DND-41 (cell line): ENCODE results near the gene NCLN.

Experiments used
- EZH2 ChIP-seq: IDR thresholded peaks from 3 replicates; pipeline ENCODE4 v1.6.1; 2012; ENCODE audit warnings: borderline replicate concordance, low read depth, mild to moderate bottlenecking, moderate library complexity, low read length, inconsistent platforms; ENCODE audit not compliant: severe bottlenecking
- TF ChIP-seq, protein P1 (sequence below): IDR thresholded peaks from 2 replicates; pipeline ENCODE4 v1.5.1; 2012; ENCODE audit warnings: borderline replicate concordance, low read length, moderate library complexity, mild to moderate bottlenecking; ENCODE audit not compliant: poor library complexity, severe bottlenecking; ENCODE audit errors: extremely low read depth

DNA sequence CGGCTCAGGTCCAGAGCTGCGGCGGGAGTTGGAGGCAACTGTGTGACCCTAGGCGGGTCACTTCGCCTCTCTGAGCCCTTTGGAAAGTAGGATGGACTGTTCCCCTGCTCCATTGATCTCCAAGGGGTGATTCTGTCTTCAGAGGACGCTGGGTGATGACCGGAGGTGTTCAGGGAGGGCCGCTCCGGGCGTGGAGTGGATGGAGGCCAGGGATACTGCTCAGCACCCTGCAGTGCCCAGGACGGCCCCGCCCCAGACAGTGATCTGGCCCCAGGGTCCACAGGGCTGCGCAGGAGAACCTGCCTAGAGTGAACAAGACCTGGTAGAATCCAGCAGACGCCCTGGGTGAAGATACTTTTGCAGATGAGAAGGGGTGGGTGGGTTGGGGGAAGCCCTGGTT lies 7.0 kb downstream of the NCLN start:
- TF ChIP-seq, protein P1, sequence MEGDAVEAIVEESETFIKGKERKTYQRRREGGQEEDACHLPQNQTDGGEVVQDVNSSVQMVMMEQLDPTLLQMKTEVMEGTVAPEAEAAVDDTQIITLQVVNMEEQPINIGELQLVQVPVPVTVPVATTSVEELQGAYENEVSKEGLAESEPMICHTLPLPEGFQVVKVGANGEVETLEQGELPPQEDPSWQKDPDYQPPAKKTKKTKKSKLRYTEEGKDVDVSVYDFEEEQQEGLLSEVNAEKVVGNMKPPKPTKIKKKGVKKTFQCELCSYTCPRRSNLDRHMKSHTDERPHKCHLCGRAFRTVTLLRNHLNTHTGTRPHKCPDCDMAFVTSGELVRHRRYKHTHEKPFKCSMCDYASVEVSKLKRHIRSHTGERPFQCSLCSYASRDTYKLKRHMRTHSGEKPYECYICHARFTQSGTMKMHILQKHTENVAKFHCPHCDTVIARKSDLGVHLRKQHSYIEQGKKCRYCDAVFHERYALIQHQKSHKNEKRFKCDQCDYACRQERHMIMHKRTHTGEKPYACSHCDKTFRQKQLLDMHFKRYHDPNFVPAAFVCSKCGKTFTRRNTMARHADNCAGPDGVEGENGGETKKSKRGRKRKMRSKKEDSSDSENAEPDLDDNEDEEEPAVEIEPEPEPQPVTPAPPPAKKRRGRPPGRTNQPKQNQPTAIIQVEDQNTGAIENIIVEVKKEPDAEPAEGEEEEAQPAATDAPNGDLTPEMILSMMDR, result no peak
- TF ChIP-seq EZH2, result no peak
